Measurements from ENCODE around the gene ELP1. TPM values are rescaled to one million over a fixed set of nuclear protein-coding genes. Genes with fewer than 3 reads are reported as not detected.

Gene ELP1
- polyA plus RNA-seq, 2 of the 4 experiments (the other 2 are of a cell fraction), result 25.4 to 35.8 TPM

- Histone ChIP-seq H3K4me2 (no peak within 1 kb of the TSS), H3K9me3 (no peaks in the 10 kb centered on the region), H3K27ac (no peak within 1 kb of the TSS), H3K4me3 (no peak within 1 kb of the TSS), H3K4me1 (no peaks in the 10 kb centered on the region)
- ATAC-seq (no peak), DNase-seq (ENCODE audit: low read depth in 1 of 2, low spot score in 1 of 2) (no peak), FAIRE-seq (no peak)
- POLR2A ChIA-PET, result no interaction called here
- WGBS (ENCODE audit: missing lambda C conversion rate), result 92% methylated on average over 3 of the region's 3 CpGs
- no peak for TF ChIP-seq CBX8 (IDR thresholded peaks at IDR 0.05)
- TF ChIP-seq JUNB (IDR thresholded peaks at IDR 0.05), result no peak
- TF ChIP-seq CHD4 (IDR thresholded peaks at IDR 0.05; ENCODE audit: borderline replicate concordance), result no peak
- TF ChIP-seq, protein P1, sequence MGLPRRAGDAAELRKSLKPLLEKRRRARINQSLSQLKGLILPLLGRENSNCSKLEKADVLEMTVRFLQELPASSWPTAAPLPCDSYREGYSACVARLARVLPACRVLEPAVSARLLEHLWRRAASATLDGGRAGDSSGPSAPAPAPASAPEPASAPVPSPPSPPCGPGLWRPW (IDR thresholded peaks at IDR 0.05), result no peak
- no peak for TF ChIP-seq HOXB13 (CRISPR knock-in tag; IDR thresholded peaks at IDR 0.05; ENCODE audit: low read depth)
- no peak for TF ChIP-seq MAX (IDR thresholded peaks at IDR 0.05)
- no peak for TF ChIP-seq KDM1A (IDR thresholded peaks at IDR 0.05; ENCODE audit: low read depth)
- TF ChIP-seq SMC3 (IDR thresholded peaks at IDR 0.05), result no peak
- TF ChIP-seq, protein P2, sequence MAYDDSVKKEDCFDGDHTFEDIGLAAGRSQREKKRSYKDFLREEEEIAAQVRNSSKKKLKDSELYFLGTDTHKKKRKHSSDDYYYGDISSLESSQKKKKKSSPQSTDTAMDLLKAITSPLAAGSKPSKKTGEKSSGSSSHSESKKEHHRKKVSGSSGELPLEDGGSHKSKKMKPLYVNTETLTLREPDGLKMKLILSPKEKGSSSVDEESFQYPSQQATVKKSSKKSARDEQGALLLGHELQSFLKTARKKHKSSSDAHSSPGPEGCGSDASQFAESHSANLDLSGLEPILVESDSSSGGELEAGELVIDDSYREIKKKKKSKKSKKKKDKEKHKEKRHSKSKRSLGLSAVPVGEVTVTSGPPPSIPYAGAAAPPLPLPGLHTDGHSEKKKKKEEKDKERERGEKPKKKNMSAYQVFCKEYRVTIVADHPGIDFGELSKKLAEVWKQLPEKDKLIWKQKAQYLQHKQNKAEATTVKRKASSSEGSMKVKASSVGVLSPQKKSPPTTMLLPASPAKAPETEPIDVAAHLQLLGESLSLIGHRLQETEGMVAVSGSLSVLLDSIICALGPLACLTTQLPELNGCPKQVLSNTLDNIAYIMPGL (CRISPR knock-in tag; IDR thresholded peaks at IDR 0.05; ENCODE audit: borderline replicate concordance), result no peak
- no peak for TF ChIP-seq JUN (IDR thresholded peaks at IDR 0.05)
- no peak for TF ChIP-seq NR3C1 (IDR thresholded peaks at IDR 0.05)
- TF ChIP-seq EHMT2 (IDR thresholded peaks at IDR 0.05; ENCODE audit: low read depth), result no peak
- TF ChIP-seq, protein P3, sequence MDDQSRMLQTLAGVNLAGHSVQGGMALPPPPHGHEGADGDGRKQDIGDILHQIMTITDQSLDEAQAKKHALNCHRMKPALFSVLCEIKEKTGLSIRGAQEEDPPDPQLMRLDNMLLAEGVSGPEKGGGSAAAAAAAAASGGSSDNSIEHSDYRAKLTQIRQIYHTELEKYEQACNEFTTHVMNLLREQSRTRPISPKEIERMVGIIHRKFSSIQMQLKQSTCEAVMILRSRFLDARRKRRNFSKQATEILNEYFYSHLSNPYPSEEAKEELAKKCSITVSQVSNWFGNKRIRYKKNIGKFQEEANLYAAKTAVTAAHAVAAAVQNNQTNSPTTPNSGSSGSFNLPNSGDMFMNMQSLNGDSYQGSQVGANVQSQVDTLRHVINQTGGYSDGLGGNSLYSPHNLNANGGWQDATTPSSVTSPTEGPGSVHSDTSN (IDR thresholded peaks at IDR 0.05), result no peak
- TF ChIP-seq ZNF302 (CRISPR knock-in tag; IDR thresholded peaks at IDR 0.05), result no peak
- TF ChIP-seq HOXB5 (CRISPR knock-in tag; IDR thresholded peaks at IDR 0.05), result no peak
- no peak for TF ChIP-seq CBX2 (IDR thresholded peaks at IDR 0.05; ENCODE audit: borderline replicate concordance, low read depth)
- TF ChIP-seq, protein P4, sequence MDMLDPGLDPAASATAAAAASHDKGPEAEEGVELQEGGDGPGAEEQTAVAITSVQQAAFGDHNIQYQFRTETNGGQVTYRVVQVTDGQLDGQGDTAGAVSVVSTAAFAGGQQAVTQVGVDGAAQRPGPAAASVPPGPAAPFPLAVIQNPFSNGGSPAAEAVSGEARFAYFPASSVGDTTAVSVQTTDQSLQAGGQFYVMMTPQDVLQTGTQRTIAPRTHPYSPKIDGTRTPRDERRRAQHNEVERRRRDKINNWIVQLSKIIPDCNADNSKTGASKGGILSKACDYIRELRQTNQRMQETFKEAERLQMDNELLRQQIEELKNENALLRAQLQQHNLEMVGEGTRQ (IDR thresholded peaks at IDR 0.05), result no peak
- TF ChIP-seq, protein P5, sequence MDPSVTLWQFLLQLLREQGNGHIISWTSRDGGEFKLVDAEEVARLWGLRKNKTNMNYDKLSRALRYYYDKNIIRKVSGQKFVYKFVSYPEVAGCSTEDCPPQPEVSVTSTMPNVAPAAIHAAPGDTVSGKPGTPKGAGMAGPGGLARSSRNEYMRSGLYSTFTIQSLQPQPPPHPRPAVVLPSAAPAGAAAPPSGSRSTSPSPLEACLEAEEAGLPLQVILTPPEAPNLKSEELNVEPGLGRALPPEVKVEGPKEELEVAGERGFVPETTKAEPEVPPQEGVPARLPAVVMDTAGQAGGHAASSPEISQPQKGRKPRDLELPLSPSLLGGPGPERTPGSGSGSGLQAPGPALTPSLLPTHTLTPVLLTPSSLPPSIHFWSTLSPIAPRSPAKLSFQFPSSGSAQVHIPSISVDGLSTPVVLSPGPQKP (IDR thresholded peaks at IDR 0.05; ENCODE audit: low read depth, low read length), result no peak
- CTCF ChIA-PET, result interaction anchor here (1.6 kb wide), 1 partner anchor 11 kb away, joined by 7 read pairs; no protein-coding TSS in a partner anchor
Measured at GRCh38 chr9:108861997-108862396, 71.9 kb downstream of the ELP1 start, which contains the start of gene ACTL7A. Gene ACTL7A (plus strand): TSS chr9:108862266. CDS start chr9:108862323, 57 bp downstream.

GRCh38 chr9:108861464-108861863, 72.5 kb downstream of the ELP1 start:
- 63% methylated on average over 7 of the region's 7 CpGs for WGBS (ENCODE audit: missing lambda C conversion rate)
- Histone ChIP-seq H3K9me3 (no peaks in the 10 kb centered on the region), H3K4me2 (no peak overlapping the region), H3K27ac (no peak overlapping the region), H3K4me1 (no peaks in the 10 kb centered on the region), H3K4me3 (no peak overlapping the region)
- ATAC-seq, result no peak
- no peak for TF ChIP-seq HOXB5 (CRISPR knock-in tag; IDR thresholded peaks at IDR 0.05)
- TF ChIP-seq ZSCAN20 (CRISPR knock-in tag; IDR thresholded peaks at IDR 0.05), result no peak
- no peak for TF ChIP-seq POLR2AphosphoS2 (conservative IDR thresholded peaks at IDR 0.05; ENCODE audit: low read length)
- no peak for TF ChIP-seq JUNB (IDR thresholded peaks at IDR 0.05)
- TF ChIP-seq HOXA7 (CRISPR knock-in tag; IDR thresholded peaks at IDR 0.05), result no peak
- TF ChIP-seq HOXB13 (CRISPR knock-in tag; IDR thresholded peaks at IDR 0.05; ENCODE audit: low read depth), result no peak
- TF ChIP-seq TFCP2L1 (CRISPR knock-in tag; IDR thresholded peaks at IDR 0.05), result no peak
- no peak for TF ChIP-seq ZFP36 (IDR thresholded peaks at IDR 0.05; ENCODE audit: borderline replicate concordance, partially characterized antibody)
- TF ChIP-seq EP300 (IDR thresholded peaks at IDR 0.05), result no peak
- POLR2A ChIA-PET, result no interaction called here
- no peak for DNase-seq (ENCODE audit: low read depth in 1 of 2, low spot score in 1 of 2)
- CTCF ChIA-PET, result interaction anchor here (1.6 kb wide), 1 partner anchor 11 kb away, joined by 7 read pairs; no protein-coding TSS in a partner anchor
- no peak for FAIRE-seq
